GM12873 (cell line): ENCODE measurements around the gene PTPRN2.

Source experiments
- CTCF ChIP-seq: IDR thresholded peaks from 2 replicates; pipeline ENCODE4 v1.5.1; 2012; ENCODE audit warnings: low read depth, mild to moderate bottlenecking, moderate library complexity, low read length, control low read depth; ENCODE audit not compliant: insufficient read depth; ENCODE audit errors: missing control alignments

PTPRN2 gene

DNA sequence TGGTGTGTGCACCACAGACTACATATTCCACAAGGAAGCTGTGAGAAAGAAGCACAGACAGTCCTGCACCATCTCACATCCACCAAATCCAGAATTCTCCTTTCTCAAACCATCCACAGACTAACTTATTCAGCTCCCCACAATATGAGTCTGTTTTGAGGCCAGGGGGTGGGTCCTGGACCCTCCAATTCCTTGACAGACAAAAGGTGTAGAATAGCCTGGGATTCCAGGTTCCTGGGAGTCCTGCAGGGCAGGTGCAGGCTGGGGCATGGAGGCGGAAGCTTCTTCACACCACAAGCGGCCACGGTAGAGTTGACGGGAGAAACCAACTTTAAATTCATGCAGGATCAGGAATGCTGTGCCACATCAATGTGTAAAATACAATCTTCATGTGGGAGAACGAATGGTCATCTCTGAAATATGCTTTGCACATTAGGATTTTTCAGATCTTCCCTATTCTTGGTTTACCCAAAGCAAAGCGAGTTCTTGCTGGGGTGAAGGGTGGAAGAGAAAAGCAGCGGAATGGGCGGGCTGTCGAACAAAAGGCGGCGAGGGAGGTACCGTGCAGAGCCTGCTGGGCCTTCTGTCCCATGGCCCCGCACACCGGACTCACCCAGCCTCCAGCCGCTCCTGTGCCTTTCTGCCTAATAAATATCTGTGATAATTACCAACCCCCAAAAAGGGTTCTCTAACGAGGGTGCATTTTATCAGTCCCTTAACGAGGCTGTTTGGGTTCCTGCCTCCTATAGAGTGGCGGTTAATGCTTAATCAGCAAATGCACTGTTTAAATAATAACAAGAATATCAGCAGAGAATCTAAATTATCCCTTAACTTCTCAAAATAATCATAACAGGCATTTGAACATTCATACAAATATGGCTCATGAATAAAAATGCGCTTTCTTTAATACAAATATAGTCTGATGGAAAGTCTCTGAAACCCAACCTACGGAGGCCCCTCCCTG, 736.9 kb downstream of the PTPRN2 start:
- TF ChIP-seq CTCF: no peak

GRCh38 chr7:157849726-157850125, 737.9 kb downstream of the PTPRN2 start:
- no peak for TF ChIP-seq CTCF

DNA sequence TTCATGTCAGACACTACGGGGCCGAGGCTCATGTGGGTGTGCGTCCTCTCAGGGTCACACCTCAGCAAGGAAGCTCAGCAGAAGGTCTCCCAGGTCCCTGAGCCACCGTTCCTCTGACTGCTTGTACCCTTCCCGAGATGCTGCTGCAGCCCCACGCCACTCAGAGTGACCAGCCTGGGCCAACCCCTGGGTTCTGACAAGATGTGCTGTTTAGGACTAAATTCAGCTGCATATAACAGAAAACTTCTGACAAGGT, 738.4 kb downstream of the PTPRN2 start:
- no peak for TF ChIP-seq CTCF

DNA sequence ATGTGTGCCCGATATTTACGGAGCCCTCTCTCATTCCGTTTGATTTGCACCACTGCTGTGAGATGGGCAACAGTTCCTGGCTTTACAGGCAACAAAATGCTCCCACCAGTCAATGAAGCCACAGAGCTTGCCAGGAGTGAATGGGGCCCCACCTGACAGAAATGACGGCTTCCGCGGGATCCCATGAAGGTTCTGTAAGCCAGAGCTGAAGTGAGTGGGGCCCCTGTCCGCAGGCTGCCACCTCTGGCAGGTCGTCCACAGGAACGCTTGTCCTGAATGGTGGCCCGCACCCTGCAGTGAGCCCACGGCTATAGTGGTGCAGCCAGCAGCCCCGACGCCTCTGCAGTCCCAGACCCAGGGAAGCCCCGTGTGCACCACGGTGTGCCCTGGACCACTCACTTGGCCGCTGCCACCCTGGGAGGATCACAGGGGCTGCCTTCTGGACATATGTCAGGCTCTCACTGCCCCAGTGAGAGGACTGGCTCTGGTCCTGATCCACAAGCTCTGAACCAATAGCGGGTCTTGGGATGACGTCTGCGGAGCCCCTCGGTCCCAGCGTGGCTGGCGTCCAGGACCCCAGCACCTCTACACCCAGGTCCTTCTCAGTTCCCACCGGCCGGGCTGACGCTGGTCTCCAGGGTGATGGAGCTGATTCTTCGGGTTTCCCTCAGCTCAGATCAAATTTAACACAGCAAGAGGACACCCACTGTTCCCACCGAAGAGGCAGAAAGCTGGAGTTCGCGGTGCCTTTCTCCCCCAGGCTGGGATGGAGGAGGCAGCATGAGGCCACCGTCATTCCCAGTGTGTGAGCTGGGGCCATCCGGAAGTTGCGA, 738.9 kb downstream of the PTPRN2 start:
- TF ChIP-seq CTCF: no peak

DNA sequence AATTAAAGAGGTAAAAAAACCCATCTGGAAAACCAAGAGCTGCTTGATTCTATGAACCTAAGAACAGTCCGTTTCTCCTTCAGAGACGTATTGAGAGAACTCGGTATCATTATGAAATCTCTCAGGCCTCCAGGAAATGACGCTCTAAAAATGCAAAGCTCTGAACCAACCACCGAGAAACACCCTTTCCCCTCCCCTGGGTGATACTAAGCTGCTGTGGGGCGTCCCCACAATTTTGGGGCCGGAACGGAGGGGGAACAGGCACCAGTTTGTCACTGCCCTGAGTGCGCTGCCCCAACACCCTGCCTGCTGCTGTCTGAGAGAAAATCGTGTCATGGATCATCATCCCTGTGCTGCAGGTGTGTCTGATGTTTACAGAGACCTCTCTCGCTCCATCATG, 741.4 kb downstream of the PTPRN2 start:
- no peak for TF ChIP-seq CTCF

GRCh38 chr7:157845203-157845835, 742.3 kb downstream of the PTPRN2 start:
- no peak for TF ChIP-seq CTCF

GRCh38 chr7:157844611-157845010, 743.0 kb downstream of the PTPRN2 start:
- TF ChIP-seq CTCF: no peak
